SU-DHL-6 (cell line): ENCODE measurements around the gene DIAPH2.

Experiments used
- H2AFZ ChIP-seq: fragments of 200-600 bp; sonication (generic); 2 replicates; pipeline ENCODE4 v1.6.1; 2014; ENCODE audit warnings: low read depth, mild to moderate bottlenecking, moderate library complexity, mixed read lengths, antibody characterized with exemption, low read length; ENCODE audit not compliant: severe bottlenecking
- H3F3A ChIP-seq: fragments of 200-600 bp; shearing (Covaris generic); 2 replicates; pipeline ENCODE4 v1.6.0; 2016; ENCODE audit warnings: antibody characterized with exemption, mild to moderate bottlenecking; ENCODE audit not compliant: insufficient read depth
- H3K27ac ChIP-seq: fragments of 200-600 bp; sonication (generic); 2 replicates; pipeline ENCODE4 v1.5.1; 2016; ENCODE audit warnings: low read depth, mild to moderate bottlenecking, low read length, moderate library complexity, mixed read lengths
- H3K27me3 ChIP-seq: fragments of 200-600 bp; sonication (generic), shearing (Covaris generic); 2 replicates; pipeline ENCODE4 v1.6.0; 2014; ENCODE audit warnings: mild to moderate bottlenecking, low read length
- H3K36me3 ChIP-seq: fragments of 200-600 bp; sonication (generic); 2 replicates; pipeline ENCODE4 v1.6.1; 2014; ENCODE audit warnings: mild to moderate bottlenecking, low read length, mixed read lengths
- H3K4me2 ChIP-seq: fragments of 300-600, 200-600 bp; shearing (Covaris generic), sonication (generic); 2 replicates; pipeline ENCODE4 v1.6.0; 2014; ENCODE audit warnings: low read length, low read depth, mild to moderate bottlenecking; ENCODE audit not compliant: poor library complexity, severe bottlenecking
- H3K4me3 ChIP-seq: fragments of 200-600 bp; sonication (generic); 2 replicates; pipeline ENCODE4 v1.5.1; 2014; ENCODE audit warnings: antibody characterized with exemption, low read length, mild to moderate bottlenecking, mixed read lengths; ENCODE audit not compliant: insufficient read depth, poor library complexity, severe bottlenecking
- H3K79me2 ChIP-seq: fragments of 200-600 bp; sonication (generic); 2 replicates; pipeline ENCODE4 v1.6.1; 2014; ENCODE audit warnings: mild to moderate bottlenecking, low read length, moderate library complexity; ENCODE audit not compliant: insufficient read depth
- H3K9ac ChIP-seq: fragments of 200-600 bp; sonication (generic); 2 replicates; pipeline ENCODE4 v1.7.0; 2014; ENCODE audit warnings: mild to moderate bottlenecking, low read length
- H3K9me2 ChIP-seq: fragments of 200-600 bp; sonication (generic); replicated peaks from 2 replicates; pipeline ENCODE4 v1.6.1; 2014; ENCODE audit warnings: low read length; ENCODE audit not compliant: insufficient read depth
- H3K9me3 ChIP-seq: fragments of 200-600 bp; sonication (generic); 2 replicates; pipeline ENCODE4 v1.6.1; 2014; ENCODE audit warnings: low read length, mixed read lengths; ENCODE audit not compliant: insufficient read depth
- H4K20me1 ChIP-seq: fragments of 200-600 bp; sonication (generic); 2 replicates; pipeline ENCODE4 v1.6.1; 2014; ENCODE audit warnings: low read depth, mild to moderate bottlenecking, antibody characterized with exemption, low read length, moderate library complexity, mixed read lengths
- EZH2phosphoT487 ChIP-seq: fragments of 200-600 bp; sonication (generic), shearing (Covaris generic); conservative IDR thresholded peaks from 2 replicates; pipeline ENCODE4 v1.6.1; 2018; ENCODE audit warnings: mild to moderate bottlenecking, antibody characterized with exemption, low read length, moderate library complexity, mixed read lengths
- TF ChIP-seq, protein P1 (sequence below): fragments of 200-600 bp; sonication (generic); IDR thresholded peaks from one replicate; pipeline ENCODE4 v1.5.1; 2017; ENCODE audit warnings: antibody characterized with exemption, mild to moderate bottlenecking, low read length, moderate library complexity; ENCODE audit not compliant: insufficient read depth, poor library complexity, severe bottlenecking

Gene DIAPH2

DNA sequence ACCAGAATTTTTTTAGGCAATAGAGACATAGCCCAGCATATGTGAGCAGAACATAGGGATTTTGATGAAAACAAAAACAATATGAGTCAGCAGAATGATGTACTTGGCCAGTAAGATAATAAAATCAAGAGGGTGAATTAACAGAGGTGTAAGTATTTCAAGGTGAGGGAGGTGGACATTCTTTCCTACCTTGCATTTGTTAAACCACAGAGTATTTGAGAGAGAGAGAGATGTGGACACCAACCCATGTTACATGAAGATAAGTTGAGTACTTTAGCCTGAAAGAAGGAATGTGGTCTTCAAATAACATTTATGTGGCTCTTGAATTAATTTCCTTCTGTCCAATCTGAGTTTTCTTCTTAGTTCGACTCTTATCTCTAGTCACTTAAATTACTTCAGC lies 68.6 kb downstream of the DIAPH2 start:
- H3K9me3 ChIP-seq = no peaks in the 10 kb centered on the region
- H4K20me1 ChIP-seq = no peaks in the 10 kb centered on the region
- no peak overlapping the region for H3K4me3 ChIP-seq
- H3K27ac ChIP-seq = no peak overlapping the region
- no peaks in the 10 kb centered on the region for H3K79me2 ChIP-seq
- H3K4me2 ChIP-seq = no peak overlapping the region
- H3K27me3 ChIP-seq = no peaks in the 10 kb centered on the region
- TF ChIP-seq EZH2phosphoT487 = no peak
- TF ChIP-seq, protein P1, sequence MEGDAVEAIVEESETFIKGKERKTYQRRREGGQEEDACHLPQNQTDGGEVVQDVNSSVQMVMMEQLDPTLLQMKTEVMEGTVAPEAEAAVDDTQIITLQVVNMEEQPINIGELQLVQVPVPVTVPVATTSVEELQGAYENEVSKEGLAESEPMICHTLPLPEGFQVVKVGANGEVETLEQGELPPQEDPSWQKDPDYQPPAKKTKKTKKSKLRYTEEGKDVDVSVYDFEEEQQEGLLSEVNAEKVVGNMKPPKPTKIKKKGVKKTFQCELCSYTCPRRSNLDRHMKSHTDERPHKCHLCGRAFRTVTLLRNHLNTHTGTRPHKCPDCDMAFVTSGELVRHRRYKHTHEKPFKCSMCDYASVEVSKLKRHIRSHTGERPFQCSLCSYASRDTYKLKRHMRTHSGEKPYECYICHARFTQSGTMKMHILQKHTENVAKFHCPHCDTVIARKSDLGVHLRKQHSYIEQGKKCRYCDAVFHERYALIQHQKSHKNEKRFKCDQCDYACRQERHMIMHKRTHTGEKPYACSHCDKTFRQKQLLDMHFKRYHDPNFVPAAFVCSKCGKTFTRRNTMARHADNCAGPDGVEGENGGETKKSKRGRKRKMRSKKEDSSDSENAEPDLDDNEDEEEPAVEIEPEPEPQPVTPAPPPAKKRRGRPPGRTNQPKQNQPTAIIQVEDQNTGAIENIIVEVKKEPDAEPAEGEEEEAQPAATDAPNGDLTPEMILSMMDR = no peak
- H3K9me2 ChIP-seq = no peaks in the 10 kb centered on the region
- H3F3A ChIP-seq = no peaks in the 10 kb centered on the region
- H2AFZ ChIP-seq = no peak overlapping the region
- no peak overlapping the region for H3K9ac ChIP-seq
- no peaks in the 10 kb centered on the region for H3K36me3 ChIP-seq

DNA sequence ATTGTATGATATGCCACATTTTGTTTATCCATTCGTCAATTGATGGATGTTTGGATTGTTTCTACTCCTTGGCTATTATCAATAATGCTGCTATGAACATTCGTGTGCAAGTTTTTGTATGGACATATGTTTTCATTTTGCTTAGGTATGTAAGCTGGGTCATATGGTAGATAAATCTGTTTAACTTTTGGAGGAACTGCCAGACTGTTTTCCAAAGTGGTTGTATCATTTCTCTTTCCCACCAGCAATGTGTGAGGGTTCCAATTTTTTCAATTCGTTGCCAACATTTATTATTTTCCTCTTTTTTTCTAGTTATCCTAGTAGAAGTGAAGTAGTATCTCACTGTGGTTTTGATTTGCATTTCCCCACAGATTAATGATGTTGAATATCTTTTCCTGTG lies 71.8 kb downstream of the DIAPH2 start:
- Histone ChIP-seq H3K27me3 (no peaks in the 10 kb centered on the region), H3K36me3 (no peaks in the 10 kb centered on the region), H3K27ac (no peak overlapping the region), H3K4me2 (no peak overlapping the region), H3K4me3 (no peak overlapping the region), H3K9ac (no peak overlapping the region), H3K79me2 (no peaks in the 10 kb centered on the region), H4K20me1 (no peaks in the 10 kb centered on the region), H3F3A (no peaks in the 10 kb centered on the region), H2AFZ (no peak overlapping the region), H3K9me2 (no peaks in the 10 kb centered on the region), H3K9me3 (no peaks in the 10 kb centered on the region)
- TF ChIP-seq EZH2phosphoT487 = no peak
- TF ChIP-seq, protein P1 = no peak

DNA sequence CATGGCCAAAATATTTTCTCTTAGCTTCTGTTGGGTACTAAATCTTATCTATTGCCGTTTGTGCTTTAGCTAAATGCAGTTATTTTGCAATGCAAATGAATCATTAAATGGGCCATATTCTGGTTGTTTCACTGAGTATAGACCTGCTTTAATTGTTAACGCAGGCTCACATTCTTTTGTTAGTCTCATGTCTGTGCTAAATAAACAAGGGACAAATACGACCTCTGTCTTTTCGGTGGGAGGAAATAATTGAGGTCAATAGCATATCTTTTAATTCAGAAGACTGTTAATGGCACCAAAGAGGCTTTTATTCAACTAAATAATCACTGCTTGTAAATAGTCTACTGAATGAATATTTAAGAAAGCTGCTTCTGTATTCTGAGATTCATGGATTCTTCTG lies 76.9 kb downstream of the DIAPH2 start:
- Histone ChIP-seq H4K20me1 (no peaks in the 10 kb centered on the region), H3F3A (no peaks in the 10 kb centered on the region), H3K27me3 (no peaks in the 10 kb centered on the region), H3K27ac (no peak overlapping the region), H3K36me3 (no peaks in the 10 kb centered on the region), H3K79me2 (no peaks in the 10 kb centered on the region), H3K4me2 (no peak overlapping the region), H2AFZ (no peak overlapping the region), H3K9me3 (no peaks in the 10 kb centered on the region), H3K4me3 (no peak overlapping the region), H3K9me2 (no peaks in the 10 kb centered on the region), H3K9ac (no peak overlapping the region)
- TF ChIP-seq, protein P1 = no peak
- no peak for TF ChIP-seq EZH2phosphoT487
